H9 (cell line): ENCODE data around the gene ADNP2. TPM values are rescaled to one million over a fixed set of nuclear protein-coding genes. Genes with fewer than 3 reads are reported as not detected.

Source experiments
- DNase-seq: peaks from one replicate; pipeline ENCODE4 v3.0.0-alpha.2; 2017
- H2AFZ ChIP-seq: one replicate; pipeline ENCODE4 v1.6.1; 2013; ENCODE audit warnings: mild to moderate bottlenecking, low read length, control low read depth, moderate library complexity
- H2AK5ac ChIP-seq: 2 replicates; pipeline ENCODE4 v1.6.1; 2013; ENCODE audit warnings: low read length, control low read depth, mixed read lengths; ENCODE audit not compliant: insufficient read length
- H2BK120ac ChIP-seq: one replicate; pipeline ENCODE4 v1.6.1; 2013; ENCODE audit warnings: low read depth, mild to moderate bottlenecking, low read length, control low read depth, inconsistent platforms; ENCODE audit not compliant: poor library complexity, severe bottlenecking
- H2BK12ac ChIP-seq: 2 replicates; pipeline ENCODE4 v1.6.1; 2013; ENCODE audit warnings: low read length, control low read depth, mixed read lengths, low read depth; ENCODE audit not compliant: insufficient read length
- H2BK15ac ChIP-seq: 2 replicates; pipeline ENCODE4 v1.6.1; 2013; ENCODE audit warnings: low read depth, low read length, control low read depth
- H2BK20ac ChIP-seq: one replicate; pipeline ENCODE4 v1.6.1; 2013; ENCODE audit warnings: low read depth, mild to moderate bottlenecking, low read length, control low read depth, inconsistent platforms; ENCODE audit not compliant: poor library complexity, severe bottlenecking
- H2BK5ac ChIP-seq: 2 replicates; pipeline ENCODE4 v1.6.1; 2013; ENCODE audit warnings: low read length, control low read depth, mixed read lengths; ENCODE audit not compliant: insufficient read length
- H3K14ac ChIP-seq: 2 replicates; pipeline ENCODE4 v1.6.1; 2013; ENCODE audit warnings: low read length, control low read depth; ENCODE audit not compliant: insufficient read depth
- H3K18ac ChIP-seq: 2 replicates; pipeline ENCODE4 v1.6.1; 2013; ENCODE audit warnings: low read depth, mild to moderate bottlenecking, mixed read lengths, low read length, control low read depth; ENCODE audit not compliant: insufficient read length
- H3K23ac ChIP-seq: 2 replicates; pipeline ENCODE4 v1.6.1; 2013; ENCODE audit warnings: low read length, control low read depth, mixed read lengths, low read depth; ENCODE audit not compliant: insufficient read length
- H3K23me2 ChIP-seq: 2 replicates; pipeline ENCODE4 v1.6.1; 2013; ENCODE audit warnings: low read depth, mild to moderate bottlenecking, mixed read lengths, low read length, control low read depth; ENCODE audit not compliant: insufficient read length, poor library complexity, severe bottlenecking
- H3K27ac ChIP-seq: 2 replicates; pipeline ENCODE4 v1.5.1; 2013; ENCODE audit warnings: low read length, control low read depth, mixed read lengths, low read depth; ENCODE audit not compliant: insufficient read length
- H3K27me3 ChIP-seq: 2 replicates; pipeline ENCODE4 v1.6.1; 2013; ENCODE audit warnings: low read length, control low read depth, inconsistent platforms; ENCODE audit not compliant: insufficient read depth
- H3K4ac ChIP-seq: 2 replicates; pipeline ENCODE4 v1.6.1; 2013; ENCODE audit warnings: low read depth, mild to moderate bottlenecking, control low read depth, inconsistent platforms, low read length, moderate library complexity
- H3K4me1 ChIP-seq: 2 replicates; pipeline ENCODE4 v1.6.1; 2013; ENCODE audit warnings: low read length, control low read depth, inconsistent platforms; ENCODE audit not compliant: insufficient read depth
- H3K4me2 ChIP-seq: 2 replicates; pipeline ENCODE4 v1.6.1; 2013; ENCODE audit warnings: low read length, control low read depth, mixed read lengths; ENCODE audit not compliant: insufficient read length, insufficient read depth
- H3K56ac ChIP-seq: 2 replicates; pipeline ENCODE4 v1.6.1; 2013; ENCODE audit warnings: low read depth, mild to moderate bottlenecking, mixed read lengths, low read length, control low read depth; ENCODE audit not compliant: insufficient read length
- H3K79me1 ChIP-seq: 2 replicates; pipeline ENCODE4 v1.6.1; 2013; ENCODE audit warnings: low read depth, mild to moderate bottlenecking, moderate library complexity, low read length, control low read depth, inconsistent platforms; ENCODE audit not compliant: insufficient read depth, poor library complexity, severe bottlenecking
- H3K79me2 ChIP-seq: 2 replicates; pipeline ENCODE4 v1.6.1; 2013; ENCODE audit warnings: low read length, control low read depth, inconsistent platforms; ENCODE audit not compliant: insufficient read depth
- H3K9ac ChIP-seq: 2 replicates; pipeline ENCODE4 v1.6.1; 2013; ENCODE audit warnings: low read length, control low read depth, mixed read lengths; ENCODE audit not compliant: insufficient read length; ENCODE audit errors: extremely low read depth
- H3K9me3 ChIP-seq: one replicate; pipeline ENCODE4 v1.6.1; 2013; ENCODE audit warnings: low read depth, low read length, inconsistent platforms; ENCODE audit not compliant: control insufficient read depth
- H3T11ph ChIP-seq: one replicate; pipeline ENCODE4 v1.6.1; 2013; ENCODE audit warnings: mild to moderate bottlenecking, low read length, control low read depth, inconsistent platforms
- H4K20me1 ChIP-seq: one replicate; pipeline ENCODE4 v1.6.1; 2013; ENCODE audit not compliant: control insufficient read depth, insufficient read length, insufficient read depth
- H4K5ac ChIP-seq: 2 replicates; pipeline ENCODE4 v1.6.1; 2013; ENCODE audit warnings: low read depth, mild to moderate bottlenecking, mixed read lengths, low read length, control low read depth; ENCODE audit not compliant: insufficient read length
- H4K8ac ChIP-seq: replicated peaks from 2 replicates; pipeline ENCODE4 v1.6.1; 2013; ENCODE audit warnings: low read length, control low read depth, mixed read lengths, low read depth; ENCODE audit not compliant: insufficient read length
- H4K91ac ChIP-seq: 2 replicates; pipeline ENCODE4 v1.6.1; 2013; ENCODE audit warnings: low read depth, mild to moderate bottlenecking, moderate library complexity, mixed read lengths, low read length, control low read depth; ENCODE audit not compliant: insufficient read length
- H3K27ac Mint-ChIP-seq, 3 experiments: 2 replicates in 2 of 3; 3 replicates in 1 of 3; pipeline ENCODE4 v1.8.0; 2020 to 2021; ENCODE audit warnings: mixed read lengths in 3 of 3, mild to moderate bottlenecking in 1 of 3, moderate library complexity in 1 of 3
- H3K27me3 Mint-ChIP-seq: 2 replicates; pipeline ENCODE4 v1.8.0; 2021; ENCODE audit warnings: low read depth, mild to moderate bottlenecking, moderate library complexity, mixed read lengths
- H3K36me3 Mint-ChIP-seq, 3 experiments: 2 replicates in 2 of 3; 3 replicates in 1 of 3; pipeline ENCODE4 v1.8.0; 2020 to 2021; ENCODE audit warnings: low read depth in 3 of 3, mixed read lengths in 3 of 3; ENCODE audit not compliant: insufficient read depth in 1 of 3
- H3K4me1 Mint-ChIP-seq, 2 experiments: 2 replicates each; pipeline ENCODE4 v1.8.0; 2020; ENCODE audit warnings: mixed read lengths in 2 of 2
- H3K4me3 Mint-ChIP-seq, 2 experiments: 2 replicates in 1 of 2; 3 replicates in 1 of 2; pipeline ENCODE4 v1.8.0; 2020 to 2021; ENCODE audit warnings: mild to moderate bottlenecking in 2 of 2, mixed read lengths in 2 of 2, moderate library complexity in 1 of 2
- H3K9me3 Mint-ChIP-seq, 2 experiments: 2 replicates in 1 of 2; 3 replicates in 1 of 2; pipeline ENCODE4 v1.8.0; 2020; ENCODE audit warnings: mild to moderate bottlenecking in 2 of 2, mixed read lengths in 2 of 2, moderate library complexity in 1 of 2
- WGBS: extraction: QIAGEN DNeasy Blood & Tissue Kit; methylation state at CpG from one replicate; pipeline ENCODE4 v1.1.7; 2013; ENCODE audit warnings: missing lambda C conversion rate, low lambda C conversion rate, mixed read lengths; ENCODE audit not compliant: insufficient read length; ENCODE audit errors: extremely low coverage; 5-methylcytosine and 5-hydroxymethylcytosine counted together
- total RNA-seq: library from RNA; stranded (reverse); gene quantifications from 2 replicates; pipeline ENCODE4 v1.2.1, GENCODE V29; 2021
- TF ChIP-seq, protein P1 (sequence below): fragments of 200-600 bp; sonication (generic); conservative IDR thresholded peaks from 3 replicates; pipeline ENCODE4 v1.8.0; 2021; ENCODE audit warnings: antibody characterized with exemption, mild to moderate bottlenecking

Gene ADNP2
- total RNA-seq, 1 experiment from 2014 or later: 53.5 TPM

GRCh38 chr18:80112624-80113248, 3.7 kb downstream of the ADNP2 start:
- peaks cover 51% of the 10 kb centered on the region for H3K79me2 ChIP-seq
- H2BK15ac ChIP-seq: no peak overlapping the region
- no peak overlapping the region for H3K4ac ChIP-seq
- peaks cover 2% of the 10 kb centered on the region for H4K20me1 ChIP-seq
- no peaks in the 10 kb centered on the region for H3K27me3 ChIP-seq
- H2BK120ac ChIP-seq: no peak overlapping the region
- H2AFZ ChIP-seq: no peak overlapping the region
- H4K8ac ChIP-seq: no peak overlapping the region
- no CpG with 5 or more reads among the region's 1 CpG for WGBS
- TF ChIP-seq, protein P1, sequence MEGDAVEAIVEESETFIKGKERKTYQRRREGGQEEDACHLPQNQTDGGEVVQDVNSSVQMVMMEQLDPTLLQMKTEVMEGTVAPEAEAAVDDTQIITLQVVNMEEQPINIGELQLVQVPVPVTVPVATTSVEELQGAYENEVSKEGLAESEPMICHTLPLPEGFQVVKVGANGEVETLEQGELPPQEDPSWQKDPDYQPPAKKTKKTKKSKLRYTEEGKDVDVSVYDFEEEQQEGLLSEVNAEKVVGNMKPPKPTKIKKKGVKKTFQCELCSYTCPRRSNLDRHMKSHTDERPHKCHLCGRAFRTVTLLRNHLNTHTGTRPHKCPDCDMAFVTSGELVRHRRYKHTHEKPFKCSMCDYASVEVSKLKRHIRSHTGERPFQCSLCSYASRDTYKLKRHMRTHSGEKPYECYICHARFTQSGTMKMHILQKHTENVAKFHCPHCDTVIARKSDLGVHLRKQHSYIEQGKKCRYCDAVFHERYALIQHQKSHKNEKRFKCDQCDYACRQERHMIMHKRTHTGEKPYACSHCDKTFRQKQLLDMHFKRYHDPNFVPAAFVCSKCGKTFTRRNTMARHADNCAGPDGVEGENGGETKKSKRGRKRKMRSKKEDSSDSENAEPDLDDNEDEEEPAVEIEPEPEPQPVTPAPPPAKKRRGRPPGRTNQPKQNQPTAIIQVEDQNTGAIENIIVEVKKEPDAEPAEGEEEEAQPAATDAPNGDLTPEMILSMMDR: no peak
- H2BK12ac ChIP-seq: no peak overlapping the region
- H3K27ac ChIP-seq: no peak overlapping the region
- DNase-seq: no peak
- no peak overlapping the region for H2BK5ac ChIP-seq
- no peak overlapping the region for H2AK5ac ChIP-seq
- H3K36me3 Mint-ChIP-seq: peaks cover 10 to 20% (median 15%) of the 10 kb centered on the region in 3 experiments
- H3K23me2 ChIP-seq: no peaks in the 10 kb centered on the region
- H3K9ac ChIP-seq: no peak overlapping the region
- peak overlapping the region in 2 of 3 experiments; percentile 78 to 95; a peak in 5 of 7 replicates for H3K27ac Mint-ChIP-seq
- no peaks in the 10 kb centered on the region for H3K9me3 Mint-ChIP-seq
- no peak overlapping the region for H4K91ac ChIP-seq
- no peak overlapping the region for H2BK20ac ChIP-seq
- H3K4me1 Mint-ChIP-seq: peaks cover 62 to 63% of the 10 kb centered on the region in 2 experiments
- no peak overlapping the region for H3K18ac ChIP-seq
- no peak overlapping the region for H3K14ac ChIP-seq
- H3K4me3 Mint-ChIP-seq: peak overlapping the region in 1 of 2 experiments; percentile 54; a peak in 3 of 5 replicates
- no peaks in the 10 kb centered on the region for H3K27me3 Mint-ChIP-seq
- no peak overlapping the region for H3T11ph ChIP-seq
- no peak overlapping the region for H3K23ac ChIP-seq
- H3K56ac ChIP-seq: no peak overlapping the region
- H3K4me2 ChIP-seq: no peak overlapping the region
- H3K4me1 ChIP-seq: peaks cover 5% of the 10 kb centered on the region; the same call in 1 of the 2 replicates
- H3K9me3 ChIP-seq: no peaks in the 10 kb centered on the region
- H4K5ac ChIP-seq: no peak overlapping the region
- H3K79me1 ChIP-seq: no peaks in the 10 kb centered on the region
